Ascending aorta (tissue), 2 donors: ENCODE data around the gene CELF2. TPM values are rescaled to one million over a fixed set of nuclear protein-coding genes. Genes with fewer than 3 reads are reported as not detected.

ENCODE experiments used
- DNase-seq, 2 donors: peaks; one replicate each; pipeline ENCODE4 v3.0.0-alpha.2; 2019; ENCODE audit warnings: low spot score in 2 of 2
- H3K27ac ChIP-seq, 2 donors: fragments of 200-600 bp; sonication (generic); one replicate each; pipeline ENCODE4 v1.5.1; 2016 to 2017; ENCODE audit warnings: mild to moderate bottlenecking in 1 of 2
- H3K27me3 ChIP-seq: fragments of 200-600 bp; sonication (generic); one replicate; pipeline ENCODE4 v1.5.1; 2017
- H3K36me3 ChIP-seq, 2 donors: fragments of 200-600 bp; sonication (generic); one replicate each; pipeline ENCODE4 v1.5.1; 2016
- H3K4me1 ChIP-seq, 2 donors: fragments of 200-600 bp; sonication (generic); one replicate each; pipeline ENCODE4 v1.5.1; 2016 to 2017; ENCODE audit warnings: mild to moderate bottlenecking in 1 of 2
- H3K4me3 ChIP-seq, 2 donors: fragments of 200-600 bp; sonication (generic); one replicate each; pipeline ENCODE4 v1.5.1; 2016 to 2017; ENCODE audit warnings: mild to moderate bottlenecking in 1 of 2
- H3K9me3 ChIP-seq, 2 donors: fragments of 200-600 bp; sonication (generic); one replicate each; pipeline ENCODE4 v1.5.1; 2016
- intact Hi-C: fragments of 100-400 bp; cut with DNase I; formaldehyde crosslinking; loops from one replicate; pipeline ENCODE4 v1.15.1; 2023
- total RNA-seq: library from RNA; depleted of rRNA; stranded (reverse); fragments of >200 nt; gene quantifications from one replicate; pipeline ENCODE4 v1.1.0, GENCODE V29; 2016
- TF ChIP-seq, protein P1 (sequence below), 3 experiments: fragments of 200-600 bp in 2 of 3; fragments of 450-650 bp in 1 of 3; sonication (generic) in 2 of 3; IDR thresholded peaks; one replicate each; pipeline ENCODE4 v1.5.1; 2016 to 2019; ENCODE audit warnings: antibody characterized with exemption in 3 of 3, mild to moderate bottlenecking in 1 of 3, moderate library complexity in 1 of 3

Gene CELF2
- total RNA-seq, 1 donor from 2014 or later, result 26.6 TPM

DNA sequence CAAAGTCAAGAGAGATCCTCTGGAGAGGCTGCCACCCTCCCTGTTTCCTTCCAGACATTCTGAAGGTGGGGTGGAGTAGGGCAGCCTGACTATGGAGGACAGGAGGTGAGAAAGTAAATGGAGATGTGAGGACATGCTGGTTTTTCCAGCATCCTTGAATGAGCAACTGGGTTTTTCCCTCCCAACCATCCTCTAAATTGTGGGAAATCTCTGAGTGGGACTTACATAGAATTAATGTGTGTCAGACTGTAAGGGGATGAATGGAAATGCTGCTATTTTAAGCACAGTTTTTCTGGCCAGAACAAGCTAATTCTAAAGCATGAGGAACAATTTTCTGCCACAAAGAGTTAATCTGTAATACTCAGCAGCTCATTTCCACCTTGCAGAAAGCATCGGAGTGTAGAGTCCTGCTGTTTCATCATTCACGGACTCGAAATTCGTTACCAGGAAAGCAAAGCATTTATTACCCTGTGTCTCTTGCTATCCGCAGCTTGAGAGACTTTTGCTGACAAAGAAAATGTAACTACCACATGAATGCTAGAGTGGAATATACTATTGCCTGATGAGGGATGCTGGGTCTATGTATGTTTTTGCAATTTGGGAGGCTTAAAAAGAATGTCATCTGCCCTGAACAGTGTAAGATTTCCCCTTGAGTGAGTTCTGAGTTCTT is 213.0 kb downstream of the CELF2 start:
- peaks cover 0 to 7% of the 10 kb centered on the region in 2 donors for H3K36me3 ChIP-seq
- H3K27me3 ChIP-seq, result no peaks in the 10 kb centered on the region
- H3K4me3 ChIP-seq, result no peak overlapping the region
- TF ChIP-seq, protein P1, sequence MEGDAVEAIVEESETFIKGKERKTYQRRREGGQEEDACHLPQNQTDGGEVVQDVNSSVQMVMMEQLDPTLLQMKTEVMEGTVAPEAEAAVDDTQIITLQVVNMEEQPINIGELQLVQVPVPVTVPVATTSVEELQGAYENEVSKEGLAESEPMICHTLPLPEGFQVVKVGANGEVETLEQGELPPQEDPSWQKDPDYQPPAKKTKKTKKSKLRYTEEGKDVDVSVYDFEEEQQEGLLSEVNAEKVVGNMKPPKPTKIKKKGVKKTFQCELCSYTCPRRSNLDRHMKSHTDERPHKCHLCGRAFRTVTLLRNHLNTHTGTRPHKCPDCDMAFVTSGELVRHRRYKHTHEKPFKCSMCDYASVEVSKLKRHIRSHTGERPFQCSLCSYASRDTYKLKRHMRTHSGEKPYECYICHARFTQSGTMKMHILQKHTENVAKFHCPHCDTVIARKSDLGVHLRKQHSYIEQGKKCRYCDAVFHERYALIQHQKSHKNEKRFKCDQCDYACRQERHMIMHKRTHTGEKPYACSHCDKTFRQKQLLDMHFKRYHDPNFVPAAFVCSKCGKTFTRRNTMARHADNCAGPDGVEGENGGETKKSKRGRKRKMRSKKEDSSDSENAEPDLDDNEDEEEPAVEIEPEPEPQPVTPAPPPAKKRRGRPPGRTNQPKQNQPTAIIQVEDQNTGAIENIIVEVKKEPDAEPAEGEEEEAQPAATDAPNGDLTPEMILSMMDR (IDR thresholded peaks at IDR 0.05), result no peak
- H3K9me3 ChIP-seq, result no peaks in the 10 kb centered on the region
- no peak for DNase-seq
- H3K27ac ChIP-seq, result no peak overlapping the region
- peaks cover 0 to 3% of the 10 kb centered on the region in 2 donors for H3K4me1 ChIP-seq
- intact Hi-C loops, result no loop called here

DNA sequence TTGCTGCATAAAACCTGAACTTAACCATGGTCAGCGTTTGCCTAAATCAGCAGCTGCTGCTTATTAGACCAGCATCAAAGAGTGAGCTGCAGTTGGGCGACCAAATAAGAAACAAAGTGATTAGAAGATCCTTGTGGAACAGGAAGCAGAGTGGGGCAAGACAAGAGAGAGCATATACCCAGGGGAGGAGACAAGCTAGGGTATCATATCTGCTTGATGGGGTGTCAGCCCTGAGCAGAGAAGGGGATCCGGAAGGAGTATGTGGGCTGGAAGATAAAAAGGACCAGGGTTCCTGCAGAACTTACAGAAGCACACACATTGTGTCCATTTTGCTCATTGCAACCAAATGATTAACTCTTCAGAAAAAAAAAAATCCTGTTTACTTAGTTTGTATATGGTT is 213.6 kb downstream of the CELF2 start:
- H3K36me3 ChIP-seq, result peaks cover 0 to 7% of the 10 kb centered on the region in 2 donors
- H3K9me3 ChIP-seq, result no peaks in the 10 kb centered on the region
- TF ChIP-seq, protein P1 (IDR thresholded peaks at IDR 0.05), result no peak
- H3K27ac ChIP-seq, result no peak overlapping the region
- no peaks in the 10 kb centered on the region for H3K27me3 ChIP-seq
- H3K4me1 ChIP-seq, result peaks cover 0 to 3% of the 10 kb centered on the region in 2 donors
- intact Hi-C loops, result no loop called here
- no peak overlapping the region for H3K4me3 ChIP-seq
- DNase-seq, result no peak

DNA sequence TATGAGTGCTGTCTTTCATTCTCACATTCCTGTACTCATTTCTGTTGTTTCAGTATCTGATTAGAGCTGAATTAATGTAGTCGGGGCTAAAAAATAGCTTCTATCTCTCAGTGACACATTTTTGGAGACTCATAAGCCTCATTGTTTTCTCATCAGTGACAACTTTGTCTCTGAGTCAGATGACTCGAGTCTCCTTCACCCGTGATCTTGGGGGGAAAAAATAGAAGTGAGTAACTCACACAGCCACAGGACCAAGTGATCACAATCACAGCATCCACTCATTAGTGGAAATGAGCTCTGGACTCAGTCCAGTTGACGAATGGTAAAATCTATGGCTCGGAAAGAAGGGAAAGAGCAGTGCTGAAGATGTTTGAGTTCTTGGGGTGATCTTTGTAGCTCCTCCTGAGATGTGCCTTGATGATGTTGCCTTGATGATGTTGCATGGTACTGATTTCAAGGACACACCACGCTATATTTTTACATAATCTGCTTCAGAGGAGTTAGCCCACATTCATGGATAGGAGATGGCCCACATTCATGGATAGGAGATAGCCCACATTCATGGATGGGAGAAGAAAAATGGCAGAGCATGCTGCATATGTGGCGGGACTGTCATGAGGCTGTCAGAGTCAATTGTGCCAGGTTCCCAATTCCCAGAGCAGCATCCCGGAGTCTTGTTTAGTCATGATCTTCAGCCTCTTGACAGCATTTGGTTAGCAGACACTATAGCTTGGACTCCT is 214.7 kb downstream of the CELF2 start:
- no peaks in the 10 kb centered on the region for H3K27me3 ChIP-seq

DNA sequence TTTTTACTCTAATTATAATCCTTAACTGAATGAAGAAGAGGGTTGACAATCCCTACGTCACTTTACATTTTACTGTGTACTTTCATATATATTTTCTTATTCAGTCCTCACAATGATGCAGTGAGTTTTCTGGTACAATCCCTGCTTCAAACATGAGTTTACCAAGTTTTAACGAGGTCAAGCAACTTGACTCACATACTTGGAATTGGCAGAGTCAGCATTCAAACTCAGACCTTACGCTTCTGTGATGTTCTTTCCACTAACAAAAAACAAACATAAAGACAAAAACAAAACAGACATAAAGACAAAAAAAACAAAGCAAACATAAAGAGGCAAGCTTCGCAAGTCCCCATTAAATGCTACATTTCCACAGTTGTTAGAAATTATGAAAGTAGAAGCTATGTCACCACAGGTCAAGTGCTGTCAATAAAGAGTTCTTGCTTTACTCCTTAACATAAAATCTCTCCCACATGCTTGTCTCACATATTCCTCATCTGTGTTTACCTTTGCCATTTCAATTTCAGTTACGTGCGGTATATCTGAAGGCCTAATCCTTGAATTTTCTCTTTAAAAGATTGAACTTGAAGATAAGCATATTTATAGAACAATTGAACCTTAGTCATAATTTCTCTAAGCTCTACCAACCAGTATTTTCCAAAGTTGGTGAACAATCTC is 217.3 kb downstream of the CELF2 start:
- Histone ChIP-seq H3K9me3 (no peaks in the 10 kb centered on the region), H3K27ac (no peak overlapping the region), H3K36me3 (peaks cover 0 to 7% of the 10 kb centered on the region in 2 donors), H3K4me3 (no peak overlapping the region), H3K4me1 (peaks cover 0 to 3% of the 10 kb centered on the region in 2 donors), H3K27me3 (no peaks in the 10 kb centered on the region)
- intact Hi-C loops, result no loop called here
- TF ChIP-seq, protein P1 (IDR thresholded peaks at IDR 0.05), result no peak
- no peak for DNase-seq

More for the DNA sequence above, 214.7 kb downstream of the CELF2 start:
- DNase-seq, result no peak
- intact Hi-C loops, result no loop called here
- peaks cover 0 to 7% of the 10 kb centered on the region in 2 donors for H3K36me3 ChIP-seq
- no peak overlapping the region for H3K27ac ChIP-seq
- peaks cover 0 to 3% of the 10 kb centered on the region in 2 donors for H3K4me1 ChIP-seq
- no peaks in the 10 kb centered on the region for H3K9me3 ChIP-seq
- TF ChIP-seq, protein P1 (IDR thresholded peaks at IDR 0.05), result no peak
- H3K4me3 ChIP-seq, result no peak overlapping the region

DNA sequence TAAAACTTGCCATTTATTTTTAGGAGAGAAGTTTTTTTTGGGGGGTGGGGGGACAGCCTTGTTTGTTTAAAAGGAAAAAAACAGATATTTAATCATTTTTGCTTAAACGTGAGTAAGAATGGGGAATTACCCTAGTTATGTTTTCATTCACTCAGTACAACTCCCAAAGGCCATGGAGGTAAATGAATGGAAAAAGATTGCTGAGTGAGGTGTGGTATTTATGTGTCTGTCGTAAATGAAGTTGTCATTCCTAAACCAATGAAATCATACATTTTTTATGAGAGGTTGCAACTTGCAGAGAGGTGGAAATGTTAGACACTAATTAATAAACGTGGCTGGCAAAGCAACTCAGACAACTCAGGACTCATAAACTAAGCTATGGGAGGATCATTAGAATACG is 218.1 kb downstream of the CELF2 start:
- intact Hi-C loops, result no loop called here
- no peaks in the 10 kb centered on the region for H3K27me3 ChIP-seq
- no peak for DNase-seq
- TF ChIP-seq, protein P1 (IDR thresholded peaks at IDR 0.05), result no peak
- H3K36me3 ChIP-seq, result peaks cover 0 to 7% of the 10 kb centered on the region in 2 donors
- H3K27ac ChIP-seq, result no peak overlapping the region
- peaks cover 0 to 3% of the 10 kb centered on the region in 2 donors for H3K4me1 ChIP-seq
- no peak overlapping the region for H3K4me3 ChIP-seq
- H3K9me3 ChIP-seq, result no peaks in the 10 kb centered on the region
